Measurements from ENCODE around the gene CMTR1.

CMTR1 gene

DNA sequence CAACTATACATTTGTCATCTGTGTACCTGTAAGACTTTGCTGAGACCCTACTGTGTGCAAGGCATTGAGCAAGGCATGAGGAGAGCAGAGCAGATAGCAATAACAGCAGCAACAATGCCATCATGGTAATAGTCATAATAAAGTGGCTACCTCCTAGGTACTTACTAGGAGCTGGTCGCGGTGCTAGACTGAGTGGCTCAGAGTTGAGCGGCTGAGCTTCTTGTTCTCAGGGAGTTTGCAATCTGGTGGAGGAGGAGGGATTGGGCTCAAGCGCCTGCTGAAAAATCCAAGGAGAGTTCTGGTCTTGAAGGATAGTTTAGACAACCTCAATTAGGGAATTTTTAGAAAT is 91.9 kb downstream of the CMTR1 start:
- DNase-seq (ENCODE audit: low read depth), result no peak
- no peak for TF ChIP-seq CTCF (conservative IDR thresholded peaks at IDR 0.05; ENCODE audit: low read depth, low read length)
- no peak overlapping the region for H3K4me3 ChIP-seq (ENCODE audit: low read depth, low read length)

DNA sequence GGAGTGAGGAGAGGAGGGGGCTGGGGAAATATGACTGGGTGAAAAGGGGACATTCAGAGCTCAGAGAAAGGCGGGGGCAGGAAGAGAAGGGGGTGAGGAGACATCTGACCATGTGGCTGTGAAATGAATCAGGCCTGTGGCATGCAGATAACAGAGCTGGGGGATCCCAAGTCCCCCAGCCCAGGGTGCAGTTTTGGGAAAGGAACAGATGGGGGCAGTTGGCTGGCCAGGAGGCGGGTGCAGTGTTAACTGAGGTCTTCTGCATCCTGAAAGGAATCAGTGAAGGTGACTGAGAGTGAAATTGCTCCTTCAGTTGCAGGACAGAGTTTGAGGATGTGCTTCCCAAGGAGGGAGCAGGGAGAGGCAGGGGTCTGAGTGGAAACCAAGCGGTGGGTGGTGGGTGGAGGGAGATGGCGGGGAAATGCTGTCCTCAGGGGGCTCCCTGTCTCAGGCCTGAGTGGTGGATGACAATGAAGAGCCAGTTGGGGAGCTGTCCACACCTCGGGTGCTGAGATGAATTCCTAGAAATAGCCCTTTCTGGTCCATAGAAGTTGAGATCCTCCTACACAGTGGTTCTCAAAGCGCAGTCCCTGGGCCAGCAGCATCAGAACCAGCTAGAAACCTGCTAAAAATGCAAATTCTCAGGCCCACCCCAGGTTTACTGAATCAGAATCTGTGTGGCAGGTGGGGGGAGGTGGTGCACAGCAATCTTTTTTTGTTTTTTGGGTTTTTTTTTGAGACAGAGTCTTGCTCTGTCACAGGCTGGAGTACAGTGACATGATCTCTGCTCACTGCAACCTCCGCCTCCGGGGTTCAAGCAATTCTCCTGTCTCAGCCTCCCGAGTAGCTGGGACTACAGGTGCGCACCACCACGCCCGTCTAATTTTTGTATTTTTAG is 92.7 kb downstream of the CMTR1 start:
- peak; percentile 35 for DNase-seq (ENCODE audit: low read depth)
- no peak for TF ChIP-seq CTCF (conservative IDR thresholded peaks at IDR 0.05; ENCODE audit: low read depth, low read length)
- no peak overlapping the region for H3K4me3 ChIP-seq (ENCODE audit: low read depth, low read length)

- H3K4me3 ChIP-seq (ENCODE audit: low read depth, low read length), result no peak overlapping the region
- TF ChIP-seq CTCF (conservative IDR thresholded peaks at IDR 0.05; ENCODE audit: low read depth, low read length), result no peak
- DNase-seq (ENCODE audit: low read depth), result no peak
Measured at GRCh38 chr6:37528541-37528940, 95.5 kb downstream of the CMTR1 start.

- no peak for DNase-seq (ENCODE audit: low read depth)
- no peak for TF ChIP-seq CTCF (conservative IDR thresholded peaks at IDR 0.05; ENCODE audit: low read depth, low read length)
Measured at GRCh38 chr6:37530297-37530696, 97.3 kb downstream of the CMTR1 start.

GRCh38 chr6:37531026-37531425 is 98.0 kb downstream of the CMTR1 start:
- no peak for TF ChIP-seq CTCF (conservative IDR thresholded peaks at IDR 0.05; ENCODE audit: low read depth, low read length)
- H3K4me3 ChIP-seq (ENCODE audit: low read depth, low read length), result no peak overlapping the region
- no peak for DNase-seq (ENCODE audit: low read depth)

More at GRCh38 chr6:37530297-37530696, 97.3 kb downstream of the CMTR1 start:
- H3K4me3 ChIP-seq (ENCODE audit: low read depth, low read length), result no peak overlapping the region
